ENCODE measurements around the gene KCNAB2.

Gene KCNAB2

GRCh38 chr1:6097117-6097595 is 51.5 kb downstream of the KCNAB2 start:
- DNase-seq (ENCODE audit: low read depth): no peak

GRCh38 chr1:6097824-6098223 is 52.1 kb downstream of the KCNAB2 start:
- no peak for DNase-seq (ENCODE audit: low read depth)

- DNase-seq (ENCODE audit: low read depth): no peak
These were observed 52.9 kb downstream of the KCNAB2 start for GRCh38 chr1:6098303-6099215.

GRCh38 chr1:6099297-6099696 is 53.6 kb downstream of the KCNAB2 start:
- DNase-seq (ENCODE audit: low read depth): no peak

GRCh38 chr1:6099787-6100765 is 54.4 kb downstream of the KCNAB2 start:
- DNase-seq (ENCODE audit: low read depth): no peak

- DNase-seq (ENCODE audit: low read depth): no peak
These were observed 55.4 kb downstream of the KCNAB2 start for GRCh38 chr1:6100861-6101783.

GRCh38 chr1:6101826-6102531 is 56.3 kb downstream of the KCNAB2 start:
- no peak for DNase-seq (ENCODE audit: low read depth)

- no peak for DNase-seq (ENCODE audit: low read depth)
These were observed 56.8 kb downstream of the KCNAB2 start for GRCh38 chr1:6102532-6102845.

- DNase-seq (ENCODE audit: low read depth): no peak
These were observed 57.6 kb downstream of the KCNAB2 start for GRCh38 chr1:6103111-6103853.

GRCh38 chr1:6103854-6104530 is 58.3 kb downstream of the KCNAB2 start:
- no peak for DNase-seq (ENCODE audit: low read depth)

GRCh38 chr1:6104631-6105030 is 58.9 kb downstream of the KCNAB2 start:
- no peak for DNase-seq (ENCODE audit: low read depth)

- no peak for DNase-seq (ENCODE audit: low read depth)
These were observed 59.6 kb downstream of the KCNAB2 start for GRCh38 chr1:6105218-6105679.

GRCh38 chr1:6105763-6106162 is 60.1 kb downstream of the KCNAB2 start:
- no peak for DNase-seq (ENCODE audit: low read depth)

GRCh38 chr1:6106321-6106731 is 60.6 kb downstream of the KCNAB2 start:
- no peak for DNase-seq (ENCODE audit: low read depth)

GRCh38 chr1:6106977-6107376 is 61.3 kb downstream of the KCNAB2 start:
- no peak for DNase-seq (ENCODE audit: low read depth)

GRCh38 chr1:6107409-6108356 is 62.0 kb downstream of the KCNAB2 start:
- no peak for DNase-seq (ENCODE audit: low read depth)

GRCh38 chr1:6108476-6108875 is 62.8 kb downstream of the KCNAB2 start:
- no peak for DNase-seq (ENCODE audit: low read depth)

GRCh38 chr1:6108937-6109614 is 63.4 kb downstream of the KCNAB2 start:
- DNase-seq (ENCODE audit: low read depth): peak; percentile 47

Measured in CMK (cell line).